Measurements from ENCODE around the gene TMEM147. TPM values are rescaled to one million over a fixed set of nuclear protein-coding genes. Genes with fewer than 3 reads are reported as not detected.
A peak's percentile ranks its signal among the peaks of the same experiment; 100 is the strongest.

TMEM147 gene
- total RNA-seq, 1 experiment from 2014 or later = 157 TPM

GRCh38 chr19:35554076-35554475, 8.7 kb downstream of the TMEM147 start:
- intact Hi-C loops (cut with micrococcal nuclease; ENCODE audit: unreplicated experiment) (loop anchor here (10.0 kb wide), 1 partner anchor 161 kb away; the partner anchor contains the start of gene KMT2B), in situ Hi-C loops (cut with HindIII; ENCODE audit: low pct_unique_long_range_greater_than_20kb, low sequenced_read_pairs) (no loop called here)
- no peak overlapping the region for H3K4me3 ChIP-seq (ENCODE audit: low read depth in 2 of 2, low read length in 2 of 2)
- POLR2A ChIA-PET = no interaction called here
- CTCF ChIA-PET = no interaction called here
- no peak overlapping the region for H3K27ac ChIP-seq (ENCODE audit: low read length)
- peaks cover 5% of the 10 kb centered on the region; the same call in 1 of the 2 replicates for H3K4me1 ChIP-seq (ENCODE audit: control insufficient read depth, insufficient read depth, low read length)
- peaks cover 1% of the 10 kb centered on the region; the same call in 1 of the 2 replicates for H3K27me3 ChIP-seq (ENCODE audit: control insufficient read depth, insufficient read depth, low read length)
- no peak for DNase-seq (ENCODE audit: low read depth, low spot score)
- no peaks in the 10 kb centered on the region for H3K9me3 ChIP-seq (ENCODE audit: control insufficient read depth, insufficient read depth, low read depth, low read length)
- no TSS peak for BruUV-seq (replicated peaks)
- TF ChIP-seq SIN3A (IDR thresholded peaks at IDR 0.05; ENCODE audit: borderline replicate concordance, insufficient read depth, low read depth, low read length) (no peak), POLR2AphosphoS5 (IDR thresholded peaks at IDR 0.05; ENCODE audit: low read depth, low read length) (no peak), TCF7L2 (IDR thresholded peaks at IDR 0.05; ENCODE audit: low read depth, low read length) (no peak), REST (IDR thresholded peaks at IDR 0.05; ENCODE audit: insufficient read depth in 1 of 2, low read depth in 2 of 2, low read length in 1 of 2) (no peak)
- TF ChIP-seq, protein P1, sequence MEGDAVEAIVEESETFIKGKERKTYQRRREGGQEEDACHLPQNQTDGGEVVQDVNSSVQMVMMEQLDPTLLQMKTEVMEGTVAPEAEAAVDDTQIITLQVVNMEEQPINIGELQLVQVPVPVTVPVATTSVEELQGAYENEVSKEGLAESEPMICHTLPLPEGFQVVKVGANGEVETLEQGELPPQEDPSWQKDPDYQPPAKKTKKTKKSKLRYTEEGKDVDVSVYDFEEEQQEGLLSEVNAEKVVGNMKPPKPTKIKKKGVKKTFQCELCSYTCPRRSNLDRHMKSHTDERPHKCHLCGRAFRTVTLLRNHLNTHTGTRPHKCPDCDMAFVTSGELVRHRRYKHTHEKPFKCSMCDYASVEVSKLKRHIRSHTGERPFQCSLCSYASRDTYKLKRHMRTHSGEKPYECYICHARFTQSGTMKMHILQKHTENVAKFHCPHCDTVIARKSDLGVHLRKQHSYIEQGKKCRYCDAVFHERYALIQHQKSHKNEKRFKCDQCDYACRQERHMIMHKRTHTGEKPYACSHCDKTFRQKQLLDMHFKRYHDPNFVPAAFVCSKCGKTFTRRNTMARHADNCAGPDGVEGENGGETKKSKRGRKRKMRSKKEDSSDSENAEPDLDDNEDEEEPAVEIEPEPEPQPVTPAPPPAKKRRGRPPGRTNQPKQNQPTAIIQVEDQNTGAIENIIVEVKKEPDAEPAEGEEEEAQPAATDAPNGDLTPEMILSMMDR (IDR thresholded peaks at IDR 0.05) = no peak
- H3K36me3 ChIP-seq (ENCODE audit: control insufficient read depth, insufficient read depth, low read length) = no peaks in the 10 kb centered on the region
- no peak for ATAC-seq

- Histone ChIP-seq H3K9me3 (ENCODE audit: control insufficient read depth, insufficient read depth, low read depth, low read length) (no peaks in the 10 kb centered on the region), H3K4me3 (ENCODE audit: low read depth in 2 of 2, low read length in 2 of 2) (no peak overlapping the region), H3K4me1 (ENCODE audit: control insufficient read depth, insufficient read depth, low read length) (peaks cover 6% of the 10 kb centered on the region; the same call in 1 of the 2 replicates), H3K36me3 (ENCODE audit: control insufficient read depth, insufficient read depth, low read length) (no peaks in the 10 kb centered on the region), H3K27me3 (ENCODE audit: control insufficient read depth, insufficient read depth, low read length) (peaks cover 3% of the 10 kb centered on the region; the same call in 1 of the 2 replicates), H3K27ac (ENCODE audit: low read length) (no peak overlapping the region)
- intact Hi-C loops (cut with micrococcal nuclease; ENCODE audit: unreplicated experiment) = loop anchor here (10.0 kb wide), 1 partner anchor 159 kb away; the partner anchor contains the start of gene KMT2B
- peak; percentile 57 for ATAC-seq
- ChIA-PET POLR2A (interaction anchor here (0.6 kb wide), 1 partner anchor 192 kb away, joined by 16 read pairs; no protein-coding TSS in a partner anchor), CTCF (interaction anchor here (0.6 to 1.1 kb wide), 4 partner anchors 41 to 266 kb away, joined by 3 to 8 read pairs (median 4); no protein-coding TSS in a partner anchor)
- BruUV-seq (replicated peaks) = no TSS peak
- no peak for DNase-seq (ENCODE audit: low read depth, low spot score)
- TF ChIP-seq REST (IDR thresholded peaks at IDR 0.05; ENCODE audit: insufficient read depth in 1 of 2, low read depth in 2 of 2, low read length in 1 of 2) (peak in 1 of 2 experiments; percentile 11; a peak in 1 of 4 replicates), POLR2AphosphoS5 (IDR thresholded peaks at IDR 0.05; ENCODE audit: low read depth, low read length) (no peak), TCF7L2 (IDR thresholded peaks at IDR 0.05; ENCODE audit: low read depth, low read length) (no peak), SIN3A (IDR thresholded peaks at IDR 0.05; ENCODE audit: borderline replicate concordance, insufficient read depth, low read depth, low read length) (no peak)
- TF ChIP-seq, protein P1 (IDR thresholded peaks at IDR 0.05) = peak; percentile 88
- in situ Hi-C loops (cut with HindIII; ENCODE audit: low pct_unique_long_range_greater_than_20kb, low sequenced_read_pairs) = no loop called here
Measured at GRCh38 chr19:35555301-35556005, 10.0 kb downstream of the TMEM147 start.

All from Panc1 (cell line).